NCI-H748 (cell line): ENCODE measurements around the gene EMB.
"Not testable (repeated sequence)": the region's sequence is repeated elsewhere in the genome, so short reads cannot be mapped to it uniquely, and the experiment has no call there.

Experiments used
- DNase-seq: peaks from one replicate; lab custom pipeline; 2025; ENCODE audit not compliant: unreplicated experiment; lab: John Stamatoyannopoulos, UW

Gene EMB

GRCh38 chr5:50421184-50421950 is 19.7 kb downstream of the EMB start:
- DNase-seq, result not testable (repeated sequence)

GRCh38 chr5:50420343-50420935 is 20.6 kb downstream of the EMB start:
- peak; percentile 44 for DNase-seq

- not testable (repeated sequence) for DNase-seq
These were observed 21.4 kb downstream of the EMB start for GRCh38 chr5:50419656-50420055.

GRCh38 chr5:50416637-50417036 is 24.5 kb downstream of the EMB start:
- DNase-seq, result not testable (repeated sequence)

GRCh38 chr5:50415912-50416311 is 25.2 kb downstream of the EMB start:
- DNase-seq, result no peak

- not testable (repeated sequence) for DNase-seq
These were observed 30.2 kb downstream of the EMB start for GRCh38 chr5:50410932-50411331.

GRCh38 chr5:50406877-50407276 is 34.2 kb downstream of the EMB start:
- no peak for DNase-seq

- DNase-seq, result no peak
These were observed 39.8 kb downstream of the EMB start for GRCh38 chr5:50401336-50401735.

- DNase-seq, result not testable (repeated sequence)
These were observed 47.0 kb downstream of the EMB start for GRCh38 chr5:50393925-50394609.

- DNase-seq, result not testable (repeated sequence)
These were observed 48.8 kb downstream of the EMB start for GRCh38 chr5:50392289-50392688.

GRCh38 chr5:50384381-50384780 is 56.7 kb downstream of the EMB start:
- peak; percentile 1 for DNase-seq

GRCh38 chr5:50376696-50377095 is 64.4 kb downstream of the EMB start:
- DNase-seq, result not testable (repeated sequence)

- DNase-seq, result not testable (repeated sequence)
These were observed 71.6 kb downstream of the EMB start for GRCh38 chr5:50369287-50370033.

GRCh38 chr5:50365426-50366251 is 75.4 kb downstream of the EMB start:
- DNase-seq, result no peak

- DNase-seq, result not testable (repeated sequence)
These were observed 76.4 kb downstream of the EMB start for GRCh38 chr5:50364535-50365309.

GRCh38 chr5:50359187-50359586 is 81.9 kb downstream of the EMB start:
- DNase-seq, result no peak

- DNase-seq, result no peak
These were observed 88.7 kb downstream of the EMB start for GRCh38 chr5:50352382-50352781.
